Amniotic epithelial cell (primary cell): ENCODE results near the gene B4GALT1.
"Not testable (repeated sequence)": the region's sequence is repeated elsewhere in the genome, so short reads cannot be mapped to it uniquely, and the experiment has no call there.

ENCODE experiments used
- DNase-seq: peaks from one replicate; pipeline ENCODE4 v3.0.0-alpha.2; 2010; ENCODE audit warnings: low read depth

Gene B4GALT1

DNA sequence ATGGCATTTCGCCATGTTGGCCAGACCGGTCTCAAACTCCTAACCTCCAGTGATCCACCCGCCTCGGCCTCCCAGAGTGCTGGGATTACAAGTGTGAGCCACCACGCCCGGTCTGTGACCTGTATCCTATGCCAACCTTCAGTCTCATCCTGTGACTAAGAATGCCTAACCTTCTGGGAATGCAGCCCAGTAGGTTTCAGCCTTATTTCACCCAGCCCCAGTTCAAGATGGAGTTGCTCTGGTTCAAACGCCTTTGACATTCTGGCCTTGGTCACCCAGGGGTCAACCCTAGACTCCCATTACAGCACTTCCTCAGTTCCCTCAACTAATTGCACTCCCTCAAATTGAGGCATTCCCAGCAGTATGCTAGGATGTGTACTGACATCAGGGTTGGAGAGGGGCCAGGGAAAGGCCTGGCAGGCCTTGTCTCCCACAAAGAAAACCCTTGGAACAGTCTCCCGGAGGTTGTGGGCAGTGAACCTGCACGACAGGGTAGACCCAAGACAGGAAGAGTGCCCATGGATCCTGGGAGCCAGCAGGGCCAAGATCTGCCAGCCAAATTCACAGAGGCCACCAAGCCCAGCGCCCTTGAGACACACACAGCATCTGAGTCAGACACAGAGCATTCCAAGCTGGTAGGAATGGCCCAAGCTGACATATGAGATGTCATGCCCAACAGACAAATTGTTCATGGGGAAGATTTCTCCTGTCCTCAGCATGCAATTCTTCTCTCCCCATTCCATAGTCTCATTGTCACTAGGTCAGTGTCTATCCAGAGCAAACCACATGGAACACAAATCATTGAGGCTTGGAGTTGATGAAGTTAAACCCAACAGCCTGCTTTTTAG is 65.8 kb downstream of the B4GALT1 start:
- peak; percentile 72 for DNase-seq

DNA sequence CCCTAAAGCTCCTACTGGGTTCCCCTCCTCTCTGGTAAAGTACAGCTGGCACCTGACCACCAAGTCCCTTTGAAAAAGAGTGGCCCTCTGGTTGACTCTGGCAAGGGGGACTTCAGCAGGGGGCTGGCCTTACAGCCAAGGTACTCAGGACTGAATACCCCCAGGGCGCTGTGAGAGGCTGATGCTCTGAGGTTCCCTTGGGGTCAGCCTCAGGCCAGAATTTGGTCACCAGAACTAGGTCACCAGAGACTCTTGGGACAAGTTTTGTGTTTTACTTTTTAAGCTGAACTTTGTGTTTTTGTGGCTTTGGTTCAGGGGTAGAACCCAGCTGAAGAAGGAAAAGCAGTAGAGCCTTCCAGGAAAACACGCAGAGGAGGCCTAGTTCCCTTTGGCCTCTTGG is 67.4 kb downstream of the B4GALT1 start:
- DNase-seq: no peak

DNA sequence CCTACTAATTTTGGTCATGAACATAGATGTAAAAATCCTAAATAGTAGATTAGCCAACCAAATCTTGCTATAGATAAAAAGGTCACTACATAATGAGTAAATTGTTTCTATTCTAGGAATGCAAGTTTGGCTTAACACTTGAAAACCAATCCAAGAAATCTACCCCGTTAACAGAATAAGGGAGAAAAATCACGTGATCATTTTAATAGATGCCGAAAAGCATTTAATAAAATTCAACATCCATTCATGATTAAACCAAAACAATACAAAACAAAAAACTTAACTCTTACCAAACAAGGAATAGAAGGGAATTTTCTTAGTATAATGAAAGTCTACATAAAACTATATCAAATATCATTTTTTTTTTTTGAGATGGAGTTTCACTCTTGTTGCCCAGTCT is 69.9 kb downstream of the B4GALT1 start:
- DNase-seq: no peak

DNA sequence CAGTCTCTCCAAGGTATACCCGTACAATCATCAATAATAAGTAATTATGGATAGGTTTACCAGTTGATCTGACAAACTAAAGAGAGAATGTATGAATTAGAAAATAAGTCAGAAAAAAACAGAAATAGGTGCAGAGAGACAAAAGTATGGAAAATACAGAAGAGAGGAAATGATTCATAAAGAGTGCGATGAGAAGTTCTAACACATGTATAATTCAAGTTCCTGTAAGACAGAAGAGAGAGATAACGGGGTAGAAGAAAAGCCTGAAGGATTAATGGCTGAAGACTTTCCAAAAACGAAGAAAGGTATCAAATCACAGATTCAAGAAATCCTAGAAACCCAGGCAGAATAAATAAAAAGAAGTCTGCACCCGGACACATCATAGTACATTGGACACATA is 74.5 kb downstream of the B4GALT1 start:
- peak; percentile 31 for DNase-seq

DNA sequence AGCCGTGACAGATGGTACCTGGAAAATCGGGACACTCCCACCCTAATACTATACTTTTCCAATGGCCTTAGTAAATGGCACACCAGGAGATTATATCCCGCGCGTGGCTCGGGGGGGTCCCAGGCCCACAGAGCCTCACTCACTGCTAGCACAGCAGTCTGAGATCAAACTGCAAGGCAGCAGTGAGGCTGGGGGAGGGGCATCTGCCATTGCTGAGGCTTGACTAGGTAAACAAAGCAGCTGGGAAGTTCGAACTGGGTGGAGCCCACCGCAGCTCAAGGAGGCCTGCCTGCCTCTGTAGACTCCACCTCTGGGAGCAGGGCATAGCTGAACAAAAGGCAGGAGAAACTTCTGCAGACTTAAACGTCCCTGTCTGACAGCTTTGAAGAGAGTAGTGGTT is 81.5 kb downstream of the B4GALT1 start:
- not testable (repeated sequence) for DNase-seq

DNA sequence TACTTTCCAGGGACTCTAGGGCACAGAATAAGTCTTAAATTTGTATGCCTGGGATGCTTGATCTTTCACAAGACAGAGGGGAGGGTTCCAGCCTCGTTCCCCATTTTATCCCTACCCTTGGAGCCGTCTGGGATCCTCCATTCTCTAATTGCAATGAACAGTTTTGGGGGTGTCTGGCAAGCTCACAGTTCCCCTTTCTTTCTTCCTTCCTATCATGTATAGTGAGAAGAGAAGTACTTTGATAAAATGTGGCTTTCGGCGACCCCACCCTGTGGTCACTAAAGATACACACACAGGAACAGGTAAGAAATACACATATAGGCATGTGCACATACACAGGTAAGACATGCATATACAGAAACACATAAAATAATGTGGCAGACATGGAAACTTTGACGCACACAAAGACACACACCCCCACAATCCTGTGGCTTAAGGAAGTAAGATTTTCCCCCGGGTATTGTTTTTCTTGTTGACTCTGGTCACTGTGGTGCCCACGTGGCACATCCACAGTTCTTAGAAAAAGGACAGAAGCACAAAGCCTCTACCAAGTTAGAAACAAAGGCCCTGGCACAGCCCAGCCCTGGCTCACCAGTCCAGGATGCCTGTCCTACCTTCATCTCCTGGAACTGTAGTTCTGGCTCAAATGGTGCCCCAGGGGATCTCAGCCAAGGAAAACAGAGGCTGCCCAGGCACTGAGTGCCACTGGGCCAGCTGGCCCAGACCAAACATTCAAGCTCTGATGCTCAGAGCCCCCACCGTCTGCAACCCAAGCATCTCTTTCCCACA is 84.4 kb downstream of the B4GALT1 start:
- no peak for DNase-seq

DNA sequence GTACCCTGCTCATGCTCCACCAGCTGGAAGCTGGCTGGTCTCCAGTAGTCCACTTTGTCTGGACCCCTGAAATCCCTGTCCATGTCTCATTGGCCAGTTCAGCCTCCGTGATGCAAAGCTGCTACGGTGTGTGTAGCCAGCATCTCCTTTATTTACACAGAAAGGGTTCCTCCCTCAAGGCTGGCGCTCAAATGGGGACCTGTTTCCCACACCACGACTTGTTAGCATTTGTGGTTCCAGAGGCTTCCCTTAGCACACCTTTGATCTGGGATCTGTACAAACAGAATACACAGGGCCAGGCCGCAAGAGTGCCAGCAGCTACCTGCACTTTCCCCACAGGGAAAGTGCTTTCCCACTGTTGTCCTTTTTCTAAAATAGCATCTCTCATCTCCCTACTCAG is 85.0 kb downstream of the B4GALT1 start:
- no peak for DNase-seq

DNA sequence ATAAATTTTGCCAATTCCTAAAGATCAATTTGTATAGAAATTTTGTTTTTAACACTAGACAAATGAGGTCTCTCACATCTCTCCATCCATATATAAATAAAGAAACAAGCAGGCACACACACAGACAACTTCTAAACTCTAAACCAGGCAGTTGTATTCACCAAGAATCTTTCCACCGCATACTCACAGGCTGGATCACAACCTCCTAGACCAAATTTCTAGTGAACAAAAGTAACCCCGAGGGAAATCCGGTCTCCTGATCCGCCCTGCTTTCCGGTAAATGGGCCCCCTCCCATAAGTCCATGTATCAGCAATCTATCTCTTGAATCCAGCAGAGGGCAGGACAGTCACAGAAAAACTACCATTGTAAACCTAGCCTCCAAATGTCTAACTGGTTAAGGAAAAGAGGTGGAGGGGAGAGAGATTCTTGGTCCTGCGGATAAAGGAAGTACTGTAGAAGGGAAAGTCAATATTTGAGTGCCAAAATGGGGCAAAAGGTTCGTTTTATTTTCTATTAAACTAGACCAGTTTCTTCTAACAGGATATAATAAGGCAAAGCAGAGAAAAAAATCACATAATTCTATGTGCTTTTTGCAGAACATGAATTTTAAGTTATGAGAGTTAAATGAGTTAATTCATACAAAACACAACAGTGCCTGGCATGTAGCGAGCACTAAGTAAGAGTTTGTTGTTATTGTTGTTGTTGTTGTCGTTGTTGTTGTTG is 85.8 kb downstream of the B4GALT1 start:
- peak; percentile 80 for DNase-seq

DNA sequence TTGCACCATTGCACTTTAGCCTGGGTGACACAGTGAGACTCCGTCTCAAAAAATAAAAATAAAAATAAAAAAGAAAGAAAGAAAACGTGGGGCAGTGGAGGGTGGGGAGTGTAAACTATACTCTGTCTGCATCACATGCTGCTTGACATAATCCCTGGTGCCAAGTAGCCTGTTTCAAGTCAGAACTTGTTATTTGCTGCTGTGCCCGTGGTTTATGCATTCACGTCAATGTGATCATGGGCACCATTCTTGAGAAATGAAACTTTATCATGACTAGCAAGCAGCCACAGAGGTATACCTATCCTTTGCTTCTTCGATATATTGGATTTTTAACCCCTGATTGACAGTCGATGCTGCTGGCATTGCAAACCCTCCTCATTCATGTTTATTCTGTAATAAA is 86.6 kb downstream of the B4GALT1 start:
- no peak for DNase-seq

DNA sequence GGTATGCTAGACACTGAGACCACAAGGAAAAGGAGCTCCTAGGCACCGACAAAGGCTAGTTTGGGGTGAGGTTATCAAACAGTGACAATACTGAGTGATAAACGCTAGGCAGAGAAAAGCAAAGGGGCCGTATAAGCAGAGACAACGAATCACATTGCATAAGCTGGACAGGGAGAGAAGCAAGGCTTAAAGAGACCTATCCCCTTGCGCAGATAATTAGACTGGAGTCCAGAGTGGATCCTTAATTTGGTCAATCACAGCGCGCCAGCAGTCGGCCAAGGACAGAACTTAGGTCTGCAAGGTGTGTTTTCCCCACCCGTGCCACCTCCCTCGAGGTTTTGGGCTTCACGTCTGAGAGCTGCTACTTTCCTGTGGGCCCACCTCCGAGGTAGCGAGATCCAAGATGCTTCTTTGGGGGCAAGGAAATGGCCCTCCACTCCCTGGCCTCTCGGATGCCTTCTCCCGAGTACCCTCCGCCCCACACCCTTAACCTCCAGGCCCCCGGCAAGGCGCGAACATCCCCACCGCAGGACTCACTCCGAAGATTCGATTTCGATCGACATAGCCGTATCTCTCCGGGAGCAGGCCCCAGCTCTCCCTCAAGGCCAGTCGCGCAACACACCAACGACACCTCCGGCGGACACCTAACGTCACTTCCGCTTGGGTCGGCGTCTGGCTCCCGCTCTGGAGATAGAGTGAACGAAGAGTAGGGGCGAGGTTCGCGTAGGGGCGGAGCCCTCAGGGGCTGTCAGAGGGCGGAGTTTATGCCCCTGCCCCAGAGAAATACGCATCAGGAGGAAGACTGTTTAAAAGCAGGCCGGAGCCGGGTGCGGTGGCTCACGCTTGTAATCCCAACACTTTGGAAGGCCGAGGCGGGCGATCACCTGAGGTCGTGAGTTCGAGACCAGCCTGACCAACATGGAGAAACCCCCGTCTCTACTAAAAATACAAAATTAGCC is 90.8 kb downstream of the B4GALT1 start, which contains the start of gene SMU1:
Gene SMU1, minus strand, starts transcription at position 629 of the 959 bp plus-strand sequence. Its CDS starts 66 bp downstream, at position 563.
- DNase-seq: peak; percentile 96

DNA sequence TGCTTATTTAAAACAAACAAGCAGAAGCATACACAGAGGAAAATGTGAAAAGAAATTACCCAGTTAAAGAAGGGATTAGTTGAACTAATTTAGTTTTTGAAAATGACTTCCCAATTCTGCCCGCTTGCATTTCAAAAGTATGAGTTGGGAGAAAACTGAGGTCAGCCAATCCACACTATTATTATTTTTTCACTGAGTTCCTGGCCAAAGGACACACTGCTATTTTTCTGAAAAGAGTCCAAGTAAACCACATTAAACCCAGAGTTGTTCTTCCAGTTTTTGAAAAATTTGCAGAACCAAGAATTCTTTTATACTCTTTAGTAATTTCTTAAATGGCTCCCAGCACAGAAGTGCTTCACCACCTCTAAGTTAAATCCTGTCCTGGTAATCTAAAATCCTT is 98.1 kb downstream of the B4GALT1 start:
- no peak for DNase-seq

DNA sequence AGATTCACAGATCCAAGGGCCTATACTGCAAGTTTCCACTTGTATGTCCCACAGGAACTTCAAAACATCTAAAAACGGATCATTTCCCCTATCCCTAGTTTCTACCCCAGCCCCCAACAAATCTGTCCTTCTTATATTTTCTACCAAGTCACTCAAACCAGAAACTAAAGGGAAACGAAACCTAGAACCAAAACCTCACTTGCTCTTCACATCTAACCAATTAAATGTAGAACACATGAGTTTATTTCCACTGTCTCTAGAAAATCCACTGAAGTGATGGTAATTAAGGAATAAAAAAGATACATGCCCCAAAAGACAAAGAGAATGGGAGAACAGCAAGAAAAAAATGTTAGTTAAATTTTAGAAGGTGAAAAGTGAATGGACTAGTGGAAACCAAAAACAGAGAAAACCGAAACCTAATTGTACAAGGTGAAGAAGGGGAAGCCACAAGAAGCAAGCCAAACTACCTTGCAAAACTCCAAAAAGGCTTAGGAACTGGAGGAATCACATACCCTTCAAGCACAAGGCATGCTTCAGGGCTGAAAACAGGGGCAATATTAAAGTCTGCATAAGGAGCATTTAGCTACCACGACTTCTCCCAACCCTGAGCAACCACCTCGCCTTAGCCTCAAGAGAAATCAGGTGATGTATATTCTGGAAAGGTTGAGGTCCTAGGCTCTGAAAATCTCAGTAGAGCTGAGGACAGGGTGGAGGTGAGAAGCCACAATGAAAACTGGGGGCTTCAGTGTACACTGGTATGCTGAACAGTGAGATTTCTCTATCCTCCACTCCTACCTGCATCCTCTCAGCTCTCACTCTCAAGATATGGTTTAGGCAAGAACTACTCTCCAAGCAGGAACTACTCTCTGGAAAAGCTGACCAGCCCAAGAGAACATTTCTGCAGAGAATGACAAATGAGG is 101.7 kb downstream of the B4GALT1 start:
- DNase-seq: no peak
